ENCODE measurements around the gene MATK.

MATK gene

DNA sequence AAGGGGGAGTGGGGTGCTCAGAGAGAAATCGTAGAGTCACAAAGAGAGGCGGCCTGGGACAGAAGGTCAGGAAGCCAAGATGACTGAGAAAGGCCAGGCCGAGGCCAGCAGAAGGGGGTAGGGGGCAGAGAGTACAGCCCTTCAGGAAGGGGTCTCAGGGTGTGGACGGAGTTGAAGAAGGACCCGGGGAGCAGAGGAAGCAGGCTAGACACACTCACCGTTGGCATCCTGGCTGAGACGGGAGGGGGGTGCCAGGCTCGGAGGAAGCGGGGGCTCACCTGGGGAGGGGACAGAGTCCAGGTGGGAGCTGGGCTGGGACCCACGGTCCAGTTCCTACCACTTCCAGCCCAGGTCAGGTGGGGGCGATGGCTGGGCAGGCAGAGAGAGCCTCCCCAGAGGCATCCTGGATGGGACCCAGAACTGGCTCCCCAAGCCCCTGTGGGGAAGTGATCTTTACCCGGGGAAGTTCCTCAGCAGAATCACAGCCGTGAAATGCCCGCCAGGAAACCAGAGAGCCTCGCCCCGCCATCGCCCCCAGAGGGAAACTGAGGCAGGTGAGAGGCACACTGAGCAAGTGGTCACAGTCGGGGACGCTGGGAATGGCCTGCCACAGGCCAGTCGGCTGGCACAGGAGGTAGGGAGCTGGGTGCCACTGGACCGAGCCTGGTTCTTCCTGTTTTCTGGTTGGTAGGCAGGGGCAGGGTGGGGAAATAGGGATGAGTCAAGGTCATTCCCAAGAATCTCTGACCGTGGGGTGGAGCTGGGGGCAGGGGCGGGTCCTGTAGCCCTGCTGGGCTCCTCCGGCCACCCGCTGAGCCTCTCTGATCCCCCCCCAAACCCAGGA lies 1.4 kb downstream of the MATK start:
- no peak for TF ChIP-seq CTCF (IDR thresholded peaks at IDR 0.05)

DNA sequence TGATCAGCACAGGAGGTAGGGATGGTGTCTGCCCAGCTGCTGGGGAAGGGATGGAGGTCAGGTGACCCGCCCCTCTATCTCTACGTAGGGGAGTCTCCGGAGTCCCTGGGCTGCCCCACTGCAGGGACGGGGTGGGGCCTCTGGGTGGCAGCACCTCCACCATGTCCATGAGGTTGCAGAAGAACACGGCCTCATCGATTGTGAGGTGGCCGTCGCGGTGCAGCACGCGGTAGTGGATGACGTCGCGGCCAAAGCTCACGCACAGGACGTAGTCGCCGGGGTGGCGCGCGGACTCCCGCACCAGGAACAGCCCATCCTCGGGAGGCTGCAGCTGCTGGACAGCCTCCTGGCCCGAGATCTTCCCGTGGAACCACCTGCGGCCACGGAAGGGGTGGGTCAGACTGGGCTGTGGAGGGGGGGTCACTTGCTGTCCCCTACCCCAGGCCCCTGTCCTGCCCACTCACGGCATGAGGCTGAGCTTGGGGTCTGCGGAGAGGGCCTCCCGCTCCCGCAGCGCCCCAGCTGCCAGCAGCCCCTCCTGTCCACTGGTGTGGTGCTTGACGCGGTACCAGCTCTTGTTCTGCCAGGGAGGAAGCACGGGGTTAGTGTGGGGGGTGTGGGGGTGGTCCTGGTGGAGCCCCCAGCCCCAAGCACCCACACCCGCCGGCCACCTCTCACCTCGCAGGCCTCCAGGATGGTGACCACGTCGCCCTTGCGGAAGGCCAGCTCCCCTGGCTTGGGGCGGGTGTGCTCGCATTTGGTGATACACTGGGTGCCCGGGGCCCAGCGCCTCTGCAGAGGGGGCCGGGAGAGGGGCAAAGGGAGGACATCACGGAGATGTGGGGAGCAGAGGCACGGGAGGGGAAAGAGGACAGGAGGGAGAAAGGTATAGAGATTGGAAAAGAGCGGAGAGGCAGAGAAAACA lies 2.3 kb downstream of the MATK start:
- no peak for TF ChIP-seq CTCF (IDR thresholded peaks at IDR 0.05)

DNA sequence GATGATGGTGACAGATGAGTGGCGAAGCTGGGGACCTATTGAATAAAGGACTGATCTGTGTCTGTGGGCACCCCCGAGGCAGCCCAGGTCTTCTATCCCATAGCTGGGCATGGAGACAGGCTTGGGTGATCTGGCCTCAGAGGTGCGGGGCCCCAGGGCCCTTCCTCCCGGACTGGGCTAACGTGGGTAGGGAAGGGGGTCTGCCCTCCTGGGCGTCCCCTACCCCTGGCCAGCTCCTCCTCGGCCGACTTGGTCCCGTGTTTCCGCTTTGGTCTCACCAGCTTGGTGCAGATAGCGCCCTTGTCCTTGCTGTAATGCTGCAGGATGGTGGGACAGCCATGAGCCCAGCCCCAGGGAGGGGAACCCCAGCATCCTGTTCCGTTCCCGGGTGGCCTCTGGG lies 3.3 kb downstream of the MATK start:
- no peak for TF ChIP-seq CTCF (IDR thresholded peaks at IDR 0.05)

DNA sequence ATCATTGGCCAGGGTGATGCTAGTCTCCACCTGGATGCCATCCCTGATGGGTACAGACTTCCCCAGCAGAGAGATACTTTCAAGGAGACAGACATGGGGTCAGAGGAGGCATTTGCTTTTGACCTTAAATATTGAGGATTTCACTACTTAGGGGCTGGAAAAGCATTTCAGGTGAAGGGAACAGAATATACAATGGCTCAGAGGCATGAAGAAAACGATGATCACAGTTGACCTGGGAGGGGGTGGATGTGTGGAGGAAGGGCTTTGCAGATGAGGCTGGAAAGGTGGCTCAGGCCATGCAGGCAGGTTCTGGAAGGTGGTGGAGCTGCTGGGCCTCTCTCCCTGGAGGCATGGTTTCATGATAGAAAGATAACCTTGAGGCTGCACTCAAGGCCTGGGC lies 3.9 kb downstream of the MATK start:
- TF ChIP-seq CTCF (IDR thresholded peaks at IDR 0.05): no peak

GRCh38 chr19:3781603-3782002 lies 4.6 kb downstream of the MATK start:
- no peak for TF ChIP-seq CTCF (IDR thresholded peaks at IDR 0.05)

DNA sequence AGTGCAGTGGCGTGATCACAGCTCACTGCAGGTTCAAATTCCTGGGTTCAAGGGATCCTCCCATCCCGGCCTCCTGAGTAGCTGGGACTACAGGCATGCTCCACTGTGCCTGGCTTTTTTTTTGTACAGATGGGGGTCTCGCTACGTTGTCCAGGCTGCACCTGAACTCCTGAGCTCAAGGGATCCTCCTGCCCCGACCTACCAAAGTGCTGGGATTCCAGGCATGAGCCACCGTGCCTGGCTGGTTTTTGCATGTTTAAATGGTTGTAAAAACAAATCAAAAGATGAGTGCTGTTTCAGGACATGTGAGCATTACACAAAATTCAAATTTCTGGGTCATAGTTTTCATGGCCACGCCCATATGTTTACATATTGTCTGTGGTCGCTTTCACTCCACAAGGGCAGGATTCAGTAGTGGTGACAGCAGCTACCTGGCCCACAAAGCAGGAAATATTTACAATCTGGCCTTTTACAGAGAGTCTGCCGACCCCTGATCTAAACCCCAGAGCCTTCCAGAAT lies 5.3 kb downstream of the MATK start:
- TF ChIP-seq CTCF (IDR thresholded peaks at IDR 0.05): no peak

DNA sequence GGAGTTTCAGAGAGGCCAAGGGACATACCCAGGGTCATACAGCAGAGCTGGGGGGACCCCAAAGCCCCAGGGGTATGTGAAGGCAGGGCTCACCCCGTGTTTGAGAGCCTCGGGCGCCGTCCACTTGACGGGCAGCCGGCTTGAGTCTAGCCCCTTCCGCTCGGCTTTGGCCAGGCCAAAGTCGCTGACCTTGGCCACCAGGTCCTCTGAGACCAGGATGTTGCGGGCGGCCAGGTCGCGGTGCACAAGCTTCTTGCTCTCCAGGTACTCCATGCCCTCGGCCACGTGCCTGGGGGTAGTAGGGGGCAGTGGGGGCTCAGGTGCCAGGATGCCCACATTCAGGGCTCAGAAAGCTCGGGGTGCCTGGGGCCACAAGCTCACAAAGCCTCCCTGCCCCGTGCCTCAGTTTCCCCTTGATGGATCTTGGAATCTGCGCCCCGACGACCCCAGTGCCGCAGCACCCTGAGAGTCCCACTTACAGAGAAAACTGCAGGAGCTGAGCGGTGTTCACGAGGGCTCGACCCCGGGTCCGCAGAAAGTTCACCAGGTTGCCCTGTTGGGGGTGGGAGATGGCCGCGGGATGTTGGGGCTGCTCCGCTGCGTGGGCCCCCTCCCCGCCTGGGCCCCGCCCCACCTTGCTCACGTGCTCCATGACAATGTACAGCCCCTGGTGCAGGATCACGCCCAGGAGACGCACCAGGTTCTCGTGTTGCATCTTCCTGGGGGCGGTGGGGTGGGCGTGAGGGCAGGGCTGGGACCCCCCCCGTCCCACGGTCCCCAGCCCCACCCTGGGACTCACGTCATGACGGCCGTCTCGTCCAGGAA lies 7.1 kb downstream of the MATK start:
- no peak for TF ChIP-seq CTCF (IDR thresholded peaks at IDR 0.05)
